GM12891 (cell line): Measurements from ENCODE around the gene DKKL1.

Experiments used
- PAX5 ChIP-seq: IDR thresholded peaks from 2 replicates; pipeline ENCODE4 v1.6.1; 2011; ENCODE audit warnings: low read length, moderate library complexity, mild to moderate bottlenecking; ENCODE audit not compliant: insufficient read depth, severe bottlenecking
- POLR2A ChIP-seq: IDR thresholded peaks from 2 replicates; pipeline ENCODE4 v1.6.1; 2011; ENCODE audit warnings: low read depth, low read length, control low read depth
- POLR2AphosphoS5 ChIP-seq: IDR thresholded peaks from 2 replicates; pipeline ENCODE4 v1.6.1; 2011; ENCODE audit warnings: low read depth, low read length, control low read depth
- POU2F2 ChIP-seq: IDR thresholded peaks from 2 replicates; pipeline ENCODE4 v1.6.1; 2011; ENCODE audit warnings: low read depth, mild to moderate bottlenecking, control low read depth, low read length, moderate library complexity
- SPI1 ChIP-seq: IDR thresholded peaks from 2 replicates; pipeline ENCODE4 v1.6.1; 2011; ENCODE audit warnings: low read depth, low read length, control low read depth
- TAF1 ChIP-seq: IDR thresholded peaks from 2 replicates; pipeline ENCODE4 v1.6.1; 2011; ENCODE audit warnings: low read depth, low read length, control low read depth

- TF ChIP-seq POLR2A: no peak
- no peak for TF ChIP-seq SPI1
- no peak for TF ChIP-seq POLR2AphosphoS5
- TF ChIP-seq TAF1: no peak
- TF ChIP-seq PAX5: no peak
- TF ChIP-seq POU2F2: no peak
Measured at GRCh38 chr19:49407482-49408015, 43.9 kb downstream of the DKKL1 start.
